ENCODE data around the gene IQCE. TPM values are rescaled to one million over a fixed set of nuclear protein-coding genes. Genes with fewer than 3 reads are reported as not detected.
A peak's percentile ranks its signal among the peaks of the same experiment; 100 is the strongest.

IQCE gene
- total RNA-seq, 1 experiment from 2014 or later = 44.8 TPM

DNA sequence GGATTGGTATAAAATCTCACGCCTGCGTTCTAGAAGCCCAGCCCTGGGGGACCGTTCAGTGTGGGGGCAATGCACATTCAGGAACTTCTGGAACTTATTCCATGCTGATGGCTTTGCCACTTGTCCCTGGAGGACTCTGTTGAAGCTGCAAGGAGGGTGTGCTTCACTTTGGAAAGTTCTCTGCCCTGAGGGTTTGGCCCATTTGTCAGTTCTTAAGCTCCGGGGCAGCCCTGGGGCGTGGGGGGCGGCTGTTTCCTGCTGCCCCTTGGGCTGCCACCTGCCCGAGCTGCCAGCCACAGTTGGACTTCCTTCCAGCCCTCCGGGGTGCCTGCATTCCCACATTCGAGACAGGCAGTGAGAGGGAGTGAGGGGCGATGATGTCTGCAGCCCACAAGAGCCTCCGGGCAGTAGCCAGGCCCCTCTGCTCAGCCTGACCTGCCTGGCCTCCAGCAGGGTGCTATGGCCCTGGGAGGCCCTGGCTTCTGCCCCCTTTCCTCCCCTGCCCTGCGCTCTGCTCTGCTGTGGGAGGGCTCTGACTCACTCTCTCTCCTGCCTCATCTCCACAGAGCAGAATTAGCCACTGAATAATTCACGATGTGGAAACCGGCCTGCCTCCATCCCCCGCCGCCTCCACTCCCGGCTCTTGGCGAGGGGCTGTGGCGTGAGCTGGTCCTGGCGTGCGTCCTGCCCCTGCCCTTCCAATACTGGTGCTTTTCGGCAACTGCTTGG is 74.9 kb downstream of the IQCE start:
- Histone ChIP-seq H3K27me3 (ENCODE audit: control insufficient read depth, insufficient read depth, low read length) (no peaks in the 10 kb centered on the region), H3K4me1 (ENCODE audit: control insufficient read depth, insufficient read depth, low read length) (peaks cover 53% of the 10 kb centered on the region), H3K4me3 (ENCODE audit: low read depth in 2 of 2, low read length in 2 of 2) (peak overlapping the region; percentile 95 to 98), H3K9me3 (ENCODE audit: control insufficient read depth, insufficient read depth, low read depth, low read length) (no peaks in the 10 kb centered on the region), H3K27ac (ENCODE audit: low read length) (peak overlapping the region; percentile 98), H3K36me3 (ENCODE audit: control insufficient read depth, insufficient read depth, low read length) (no peaks in the 10 kb centered on the region; the same call in 1 of the 2 replicates)
- ChIA-PET POLR2A (no interaction called here), CTCF (no interaction called here)
- DNase-seq (ENCODE audit: low read depth, low spot score) (no peak), ATAC-seq (peak; percentile 54)
- TSS peak; percentile 51 for BruUV-seq (replicated peaks)
- intact Hi-C loops (cut with micrococcal nuclease; ENCODE audit: unreplicated experiment) (no loop called here), in situ Hi-C loops (cut with HindIII; ENCODE audit: low pct_unique_long_range_greater_than_20kb, low sequenced_read_pairs) (no loop called here)
- TF ChIP-seq, protein P1, sequence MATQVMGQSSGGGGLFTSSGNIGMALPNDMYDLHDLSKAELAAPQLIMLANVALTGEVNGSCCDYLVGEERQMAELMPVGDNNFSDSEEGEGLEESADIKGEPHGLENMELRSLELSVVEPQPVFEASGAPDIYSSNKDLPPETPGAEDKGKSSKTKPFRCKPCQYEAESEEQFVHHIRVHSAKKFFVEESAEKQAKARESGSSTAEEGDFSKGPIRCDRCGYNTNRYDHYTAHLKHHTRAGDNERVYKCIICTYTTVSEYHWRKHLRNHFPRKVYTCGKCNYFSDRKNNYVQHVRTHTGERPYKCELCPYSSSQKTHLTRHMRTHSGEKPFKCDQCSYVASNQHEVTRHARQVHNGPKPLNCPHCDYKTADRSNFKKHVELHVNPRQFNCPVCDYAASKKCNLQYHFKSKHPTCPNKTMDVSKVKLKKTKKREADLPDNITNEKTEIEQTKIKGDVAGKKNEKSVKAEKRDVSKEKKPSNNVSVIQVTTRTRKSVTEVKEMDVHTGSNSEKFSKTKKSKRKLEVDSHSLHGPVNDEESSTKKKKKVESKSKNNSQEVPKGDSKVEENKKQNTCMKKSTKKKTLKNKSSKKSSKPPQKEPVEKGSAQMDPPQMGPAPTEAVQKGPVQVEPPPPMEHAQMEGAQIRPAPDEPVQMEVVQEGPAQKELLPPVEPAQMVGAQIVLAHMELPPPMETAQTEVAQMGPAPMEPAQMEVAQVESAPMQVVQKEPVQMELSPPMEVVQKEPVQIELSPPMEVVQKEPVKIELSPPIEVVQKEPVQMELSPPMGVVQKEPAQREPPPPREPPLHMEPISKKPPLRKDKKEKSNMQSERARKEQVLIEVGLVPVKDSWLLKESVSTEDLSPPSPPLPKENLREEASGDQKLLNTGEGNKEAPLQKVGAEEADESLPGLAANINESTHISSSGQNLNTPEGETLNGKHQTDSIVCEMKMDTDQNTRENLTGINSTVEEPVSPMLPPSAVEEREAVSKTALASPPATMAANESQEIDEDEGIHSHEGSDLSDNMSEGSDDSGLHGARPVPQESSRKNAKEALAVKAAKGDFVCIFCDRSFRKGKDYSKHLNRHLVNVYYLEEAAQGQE (IDR thresholded peaks at IDR 0.05; ENCODE audit: insufficient read depth in 1 of 2, low read depth in 2 of 2, low read length in 1 of 2) = no peak
- TF ChIP-seq POLR2AphosphoS5 (IDR thresholded peaks at IDR 0.05; ENCODE audit: low read depth, low read length) (0 out of 2 replicates have a peak, but pooled peaks have one; percentile 27), TCF7L2 (IDR thresholded peaks at IDR 0.05; ENCODE audit: low read depth, low read length) (no peak), SIN3A (IDR thresholded peaks at IDR 0.05; ENCODE audit: borderline replicate concordance, insufficient read depth, low read depth, low read length) (no peak)
- TF ChIP-seq, protein P2, sequence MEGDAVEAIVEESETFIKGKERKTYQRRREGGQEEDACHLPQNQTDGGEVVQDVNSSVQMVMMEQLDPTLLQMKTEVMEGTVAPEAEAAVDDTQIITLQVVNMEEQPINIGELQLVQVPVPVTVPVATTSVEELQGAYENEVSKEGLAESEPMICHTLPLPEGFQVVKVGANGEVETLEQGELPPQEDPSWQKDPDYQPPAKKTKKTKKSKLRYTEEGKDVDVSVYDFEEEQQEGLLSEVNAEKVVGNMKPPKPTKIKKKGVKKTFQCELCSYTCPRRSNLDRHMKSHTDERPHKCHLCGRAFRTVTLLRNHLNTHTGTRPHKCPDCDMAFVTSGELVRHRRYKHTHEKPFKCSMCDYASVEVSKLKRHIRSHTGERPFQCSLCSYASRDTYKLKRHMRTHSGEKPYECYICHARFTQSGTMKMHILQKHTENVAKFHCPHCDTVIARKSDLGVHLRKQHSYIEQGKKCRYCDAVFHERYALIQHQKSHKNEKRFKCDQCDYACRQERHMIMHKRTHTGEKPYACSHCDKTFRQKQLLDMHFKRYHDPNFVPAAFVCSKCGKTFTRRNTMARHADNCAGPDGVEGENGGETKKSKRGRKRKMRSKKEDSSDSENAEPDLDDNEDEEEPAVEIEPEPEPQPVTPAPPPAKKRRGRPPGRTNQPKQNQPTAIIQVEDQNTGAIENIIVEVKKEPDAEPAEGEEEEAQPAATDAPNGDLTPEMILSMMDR (IDR thresholded peaks at IDR 0.05) = no peak

DNA sequence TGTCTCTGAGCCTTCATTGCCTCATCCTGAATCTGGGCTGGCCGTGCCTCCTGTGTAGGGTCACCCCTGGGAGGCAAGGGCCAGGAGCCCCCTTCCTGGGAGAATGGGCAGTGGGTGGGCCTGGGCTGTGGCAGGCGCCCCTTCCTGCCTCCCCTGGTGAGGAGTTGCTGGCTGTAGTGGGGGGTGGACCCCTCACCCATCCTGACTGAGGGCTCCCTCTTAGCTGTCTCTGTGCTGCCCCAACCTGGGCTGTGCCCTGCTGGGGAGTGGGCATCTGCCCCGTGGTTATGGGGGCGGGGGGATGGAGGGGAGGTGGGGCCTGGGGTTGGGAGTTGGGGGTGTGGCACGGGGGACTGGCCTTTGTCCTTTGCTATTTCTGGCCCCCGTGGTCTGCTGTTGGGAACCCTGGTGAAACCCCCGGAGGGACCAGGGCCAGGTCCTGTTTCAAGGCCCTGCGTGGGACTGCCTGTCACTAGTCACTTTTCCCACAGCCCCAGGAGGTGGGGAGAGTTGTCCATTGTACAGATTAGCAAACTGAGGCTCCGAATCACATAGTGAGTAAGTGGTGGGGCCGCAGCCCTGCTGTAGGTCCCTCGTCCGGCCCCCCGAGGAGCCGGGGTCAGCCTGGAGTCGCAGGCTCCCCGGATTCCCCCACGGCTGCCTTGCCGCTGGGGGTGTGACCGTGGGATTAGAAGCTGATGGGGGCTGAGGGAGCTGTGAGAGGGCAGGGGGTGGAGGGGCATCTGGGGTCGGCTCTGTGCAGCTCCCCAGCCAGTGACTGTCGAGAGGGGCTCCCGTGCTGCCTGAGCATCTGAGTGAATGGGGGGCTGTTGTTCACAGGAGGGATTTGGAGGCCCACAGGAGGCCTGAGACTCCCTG is 75.7 kb downstream of the IQCE start:
- peak overlapping the region; percentile 98 for H3K27ac ChIP-seq (ENCODE audit: low read length)

More for the DNA sequence above, 75.7 kb downstream of the IQCE start:
- Histone ChIP-seq H3K4me1 (ENCODE audit: control insufficient read depth, insufficient read depth, low read length) (peaks cover 61% of the 10 kb centered on the region), H3K27me3 (ENCODE audit: control insufficient read depth, insufficient read depth, low read length) (no peaks in the 10 kb centered on the region), H3K4me3 (ENCODE audit: low read depth in 2 of 2, low read length in 2 of 2) (peak overlapping the region; percentile 95 to 98), H3K9me3 (ENCODE audit: control insufficient read depth, insufficient read depth, low read depth, low read length) (no peaks in the 10 kb centered on the region), H3K36me3 (ENCODE audit: control insufficient read depth, insufficient read depth, low read length) (no peaks in the 10 kb centered on the region; the same call in 1 of the 2 replicates)
- ChIA-PET CTCF (no interaction called here), POLR2A (no interaction called here)
- intact Hi-C loops (cut with micrococcal nuclease; ENCODE audit: unreplicated experiment) = no loop called here
- no peak for TF ChIP-seq POLR2AphosphoS5 (IDR thresholded peaks at IDR 0.05; ENCODE audit: low read depth, low read length)
- TF ChIP-seq SIN3A (IDR thresholded peaks at IDR 0.05; ENCODE audit: borderline replicate concordance, insufficient read depth, low read depth, low read length) = no peak
- TF ChIP-seq, protein P2 (IDR thresholded peaks at IDR 0.05) = no peak
- TF ChIP-seq, protein P1 (IDR thresholded peaks at IDR 0.05; ENCODE audit: insufficient read depth in 1 of 2, low read depth in 2 of 2, low read length in 1 of 2) = no peak
- TF ChIP-seq TCF7L2 (IDR thresholded peaks at IDR 0.05; ENCODE audit: low read depth, low read length) = no peak
- no peak for ATAC-seq
- TSS peak; percentile 57 for BruUV-seq (replicated peaks)
- in situ Hi-C loops (cut with HindIII; ENCODE audit: low pct_unique_long_range_greater_than_20kb, low sequenced_read_pairs) = no loop called here
- no peak for DNase-seq (ENCODE audit: low read depth, low spot score)
